ENCODE results near the gene SYTL4.

SYTL4 gene

DNA sequence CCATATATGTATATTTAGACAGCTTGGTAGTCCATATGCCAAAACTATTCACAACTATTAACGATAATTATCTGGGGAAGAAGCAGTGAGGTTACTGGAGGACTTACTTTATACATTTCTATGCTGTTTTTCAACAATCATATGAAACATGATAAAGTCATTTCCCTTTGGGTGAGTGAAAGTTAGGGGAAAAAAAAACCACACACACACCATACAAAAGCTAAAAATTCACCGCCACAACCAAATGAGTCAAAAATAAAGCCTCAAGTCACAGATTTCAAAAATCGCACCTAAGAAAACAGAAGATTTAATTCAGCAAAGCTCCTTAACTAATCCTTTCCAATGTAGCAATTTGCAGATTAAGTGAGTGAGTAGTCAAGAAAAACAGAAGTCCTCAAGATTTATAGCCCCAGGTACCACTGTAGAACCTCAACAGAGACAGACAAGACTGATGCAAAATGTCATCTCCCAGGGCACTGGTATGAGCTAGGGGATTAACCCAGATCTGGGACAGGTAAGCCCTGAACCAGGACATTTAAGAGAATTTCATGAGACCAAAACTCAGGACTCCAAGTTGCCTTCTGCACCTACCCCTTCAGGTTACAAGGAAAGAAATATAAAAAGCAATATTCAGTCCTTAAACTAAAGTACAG lies 35.1 kb downstream of the SYTL4 start:
- no peak overlapping the region for H3K27ac ChIP-seq (replicated peaks)
- TF ChIP-seq, protein P1, sequence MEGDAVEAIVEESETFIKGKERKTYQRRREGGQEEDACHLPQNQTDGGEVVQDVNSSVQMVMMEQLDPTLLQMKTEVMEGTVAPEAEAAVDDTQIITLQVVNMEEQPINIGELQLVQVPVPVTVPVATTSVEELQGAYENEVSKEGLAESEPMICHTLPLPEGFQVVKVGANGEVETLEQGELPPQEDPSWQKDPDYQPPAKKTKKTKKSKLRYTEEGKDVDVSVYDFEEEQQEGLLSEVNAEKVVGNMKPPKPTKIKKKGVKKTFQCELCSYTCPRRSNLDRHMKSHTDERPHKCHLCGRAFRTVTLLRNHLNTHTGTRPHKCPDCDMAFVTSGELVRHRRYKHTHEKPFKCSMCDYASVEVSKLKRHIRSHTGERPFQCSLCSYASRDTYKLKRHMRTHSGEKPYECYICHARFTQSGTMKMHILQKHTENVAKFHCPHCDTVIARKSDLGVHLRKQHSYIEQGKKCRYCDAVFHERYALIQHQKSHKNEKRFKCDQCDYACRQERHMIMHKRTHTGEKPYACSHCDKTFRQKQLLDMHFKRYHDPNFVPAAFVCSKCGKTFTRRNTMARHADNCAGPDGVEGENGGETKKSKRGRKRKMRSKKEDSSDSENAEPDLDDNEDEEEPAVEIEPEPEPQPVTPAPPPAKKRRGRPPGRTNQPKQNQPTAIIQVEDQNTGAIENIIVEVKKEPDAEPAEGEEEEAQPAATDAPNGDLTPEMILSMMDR (IDR thresholded peaks at IDR 0.05; ENCODE audit: insufficient read depth, low read length), result no peak
- TF ChIP-seq POLR2AphosphoS5 (IDR thresholded peaks at IDR 0.05; ENCODE audit: low read depth), result no peak
- TF ChIP-seq, protein P2, sequence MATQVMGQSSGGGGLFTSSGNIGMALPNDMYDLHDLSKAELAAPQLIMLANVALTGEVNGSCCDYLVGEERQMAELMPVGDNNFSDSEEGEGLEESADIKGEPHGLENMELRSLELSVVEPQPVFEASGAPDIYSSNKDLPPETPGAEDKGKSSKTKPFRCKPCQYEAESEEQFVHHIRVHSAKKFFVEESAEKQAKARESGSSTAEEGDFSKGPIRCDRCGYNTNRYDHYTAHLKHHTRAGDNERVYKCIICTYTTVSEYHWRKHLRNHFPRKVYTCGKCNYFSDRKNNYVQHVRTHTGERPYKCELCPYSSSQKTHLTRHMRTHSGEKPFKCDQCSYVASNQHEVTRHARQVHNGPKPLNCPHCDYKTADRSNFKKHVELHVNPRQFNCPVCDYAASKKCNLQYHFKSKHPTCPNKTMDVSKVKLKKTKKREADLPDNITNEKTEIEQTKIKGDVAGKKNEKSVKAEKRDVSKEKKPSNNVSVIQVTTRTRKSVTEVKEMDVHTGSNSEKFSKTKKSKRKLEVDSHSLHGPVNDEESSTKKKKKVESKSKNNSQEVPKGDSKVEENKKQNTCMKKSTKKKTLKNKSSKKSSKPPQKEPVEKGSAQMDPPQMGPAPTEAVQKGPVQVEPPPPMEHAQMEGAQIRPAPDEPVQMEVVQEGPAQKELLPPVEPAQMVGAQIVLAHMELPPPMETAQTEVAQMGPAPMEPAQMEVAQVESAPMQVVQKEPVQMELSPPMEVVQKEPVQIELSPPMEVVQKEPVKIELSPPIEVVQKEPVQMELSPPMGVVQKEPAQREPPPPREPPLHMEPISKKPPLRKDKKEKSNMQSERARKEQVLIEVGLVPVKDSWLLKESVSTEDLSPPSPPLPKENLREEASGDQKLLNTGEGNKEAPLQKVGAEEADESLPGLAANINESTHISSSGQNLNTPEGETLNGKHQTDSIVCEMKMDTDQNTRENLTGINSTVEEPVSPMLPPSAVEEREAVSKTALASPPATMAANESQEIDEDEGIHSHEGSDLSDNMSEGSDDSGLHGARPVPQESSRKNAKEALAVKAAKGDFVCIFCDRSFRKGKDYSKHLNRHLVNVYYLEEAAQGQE (IDR thresholded peaks at IDR 0.05; ENCODE audit: insufficient replicate concordance, low read depth), result no peak
- TF ChIP-seq GABPA (IDR thresholded peaks at IDR 0.05; ENCODE audit: low read depth), result no peak
- no peak for TF ChIP-seq SPI1 (IDR thresholded peaks at IDR 0.05; ENCODE audit: borderline replicate concordance, low read depth)
- no peak overlapping the region for H3K4me3 ChIP-seq (replicated peaks; ENCODE audit: insufficient read depth, low read length)
- no peak for DNase-seq (ENCODE audit: low read depth in 1 of 2, low spot score in 1 of 2)
- H3K27me3 ChIP-seq (ENCODE audit: insufficient read depth, poor library complexity, severe bottlenecking), result no peaks in the 10 kb centered on the region

DNA sequence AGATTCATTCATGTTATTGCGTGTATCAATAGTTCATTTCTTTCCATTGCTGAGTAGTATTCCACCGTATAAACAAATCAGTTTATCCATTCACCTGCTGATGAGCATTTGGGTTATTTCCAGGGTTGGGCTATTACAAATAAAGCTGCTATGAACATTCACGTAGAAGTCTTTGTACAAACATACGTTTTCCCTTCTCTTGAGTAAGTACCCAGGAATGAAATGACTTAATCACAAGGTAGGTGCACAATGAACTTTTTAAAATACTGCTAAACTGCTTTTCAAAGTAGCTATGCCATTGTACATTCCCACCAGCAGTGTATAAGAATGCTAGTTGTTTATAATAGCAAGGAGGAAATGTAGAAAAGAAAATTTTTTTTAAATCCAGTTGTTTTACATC lies 35.9 kb downstream of the SYTL4 start:
- Histone ChIP-seq H3K4me3 (replicated peaks; ENCODE audit: insufficient read depth, low read length) (no peak overlapping the region), H3K27me3 (ENCODE audit: insufficient read depth, poor library complexity, severe bottlenecking) (no peaks in the 10 kb centered on the region), H3K27ac (replicated peaks) (no peak overlapping the region)
- DNase-seq (ENCODE audit: low read depth in 1 of 2, low spot score in 1 of 2), result no peak
- TF ChIP-seq, protein P2 (IDR thresholded peaks at IDR 0.05; ENCODE audit: insufficient replicate concordance, low read depth), result no peak
- no peak for TF ChIP-seq GABPA (IDR thresholded peaks at IDR 0.05; ENCODE audit: low read depth)
- no peak for TF ChIP-seq SPI1 (IDR thresholded peaks at IDR 0.05; ENCODE audit: borderline replicate concordance, low read depth)

DNA sequence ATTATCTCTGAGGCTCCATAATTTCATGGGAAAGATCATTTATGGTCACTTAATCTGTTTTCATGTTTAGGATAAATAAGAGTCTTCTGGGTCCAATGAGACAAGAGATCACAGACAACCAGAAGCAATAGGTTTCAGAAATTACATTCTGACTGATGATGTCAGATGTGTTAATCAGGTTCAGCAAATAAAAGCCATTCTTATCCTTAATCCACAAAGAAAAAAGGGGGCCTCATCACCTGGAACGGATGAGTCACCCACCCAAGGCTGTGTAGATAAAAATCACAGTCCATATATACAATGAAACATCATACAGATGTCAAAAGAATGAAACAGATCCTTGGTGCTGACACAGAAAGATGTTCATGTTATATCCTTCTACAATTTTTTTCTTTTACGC lies 36.6 kb downstream of the SYTL4 start:
- DNase-seq (ENCODE audit: low read depth in 1 of 2, low spot score in 1 of 2), result no peak
- TF ChIP-seq, protein P1 (IDR thresholded peaks at IDR 0.05; ENCODE audit: insufficient read depth, low read length), result no peak
- no peak for TF ChIP-seq GABPA (IDR thresholded peaks at IDR 0.05; ENCODE audit: low read depth)
- TF ChIP-seq SPI1 (IDR thresholded peaks at IDR 0.05; ENCODE audit: borderline replicate concordance, low read depth), result no peak
- no peak for TF ChIP-seq POLR2AphosphoS5 (IDR thresholded peaks at IDR 0.05; ENCODE audit: low read depth)
- TF ChIP-seq, protein P2 (IDR thresholded peaks at IDR 0.05; ENCODE audit: insufficient replicate concordance, low read depth), result no peak
- no peak overlapping the region for H3K27ac ChIP-seq (replicated peaks)
- H3K4me3 ChIP-seq (replicated peaks; ENCODE audit: insufficient read depth, low read length), result no peak overlapping the region
- H3K27me3 ChIP-seq (ENCODE audit: insufficient read depth, poor library complexity, severe bottlenecking), result no peaks in the 10 kb centered on the region
